GM12892 (cell line): ENCODE data around the gene GATA3.

Experiments
- POLR2A ChIP-seq: IDR thresholded peaks from 2 replicates; pipeline ENCODE4 v1.6.1; 2011; ENCODE audit warnings: low read depth, low read length, control low read depth
- POLR2AphosphoS5 ChIP-seq: IDR thresholded peaks from 2 replicates; pipeline ENCODE4 v1.6.1; 2011; ENCODE audit warnings: low read depth, low read length, control low read depth
- TAF1 ChIP-seq: IDR thresholded peaks from 2 replicates; pipeline ENCODE4 v1.6.1; 2011; ENCODE audit warnings: low read depth, mild to moderate bottlenecking, control low read depth, low read length, borderline replicate concordance

GRCh38 chr10:8065651-8066050, 11.2 kb downstream of the GATA3 start:
- no peak for TF ChIP-seq POLR2A
- no peak for TF ChIP-seq TAF1
- no peak for TF ChIP-seq POLR2AphosphoS5
